Kidney (tissue), 14 donors: Measurements from ENCODE around the gene ARL15. TPM values are rescaled to one million over a fixed set of nuclear protein-coding genes. Genes with fewer than 3 reads are reported as not detected.

Experiments used
- DNase-seq, 5 donors: peaks; one replicate each; pipeline ENCODE4 v3.0.0-alpha.2; 2013 to 2020
- FAIRE-seq: peaks from 2 replicates; lab custom pipeline; 2012; peaks lifted over from hg19 to GRCh38; lab: Jason Lieb, UNC
- H3K27ac ChIP-seq, 2 donors: one replicate each; pipeline ENCODE4 v1.7.0; 2013; ENCODE audit warnings: low read depth in 2 of 2, low read length in 2 of 2, inconsistent platforms in 1 of 2
- H3K27me3 ChIP-seq: one replicate; pipeline ENCODE4 v1.7.1; 2013; ENCODE audit warnings: low read length, inconsistent platforms; ENCODE audit not compliant: control insufficient read depth, insufficient read depth
- H3K36me3 ChIP-seq, 3 donors: one replicate each; pipeline versions ENCODE4 v1.7.0 to v1.7.1; 2013; ENCODE audit warnings: low read length in 3 of 3, control low read depth in 1 of 3, inconsistent platforms in 1 of 3; ENCODE audit not compliant: insufficient read depth in 3 of 3, control insufficient read depth in 2 of 3
- H3K4me1 ChIP-seq, 3 donors: one replicate each; pipeline versions ENCODE4 v1.7.0 to v1.7.1; 2013; ENCODE audit warnings: low read length in 3 of 3, inconsistent platforms in 1 of 3, low read depth in 1 of 3; ENCODE audit not compliant: control insufficient read depth in 2 of 3, insufficient read depth in 2 of 3
- H3K4me3 ChIP-seq, 3 donors: one replicate each; pipeline versions ENCODE4 v1.7.0 to v1.8.1; 2013; ENCODE audit warnings: low read length in 3 of 3, control low read depth in 1 of 3, inconsistent platforms in 1 of 3
- H3K9ac ChIP-seq, 3 donors: one replicate each; pipeline versions ENCODE4 v1.7.0 to v1.7.1; 2013; ENCODE audit warnings: low read length in 3 of 3, control low read depth in 1 of 3, inconsistent platforms in 1 of 3
- H3K9me3 ChIP-seq, 3 donors: one replicate each; pipeline versions ENCODE4 v1.7.0 to v1.7.1; 2013; ENCODE audit warnings: low read length in 3 of 3, control low read depth in 1 of 3, inconsistent platforms in 1 of 3; ENCODE audit not compliant: control insufficient read depth in 2 of 3, insufficient read depth in 1 of 3
- CTCF ChIP-seq: IDR thresholded peaks from 3 replicates; pipeline ENCODE4 v1.5.1; 2012; ENCODE audit warnings: mild to moderate bottlenecking, moderate library complexity, borderline replicate concordance; ENCODE audit not compliant: insufficient read depth; ENCODE audit errors: extremely low read depth
- intact Hi-C: fragments of 100-400 bp; cut with DNase I; formaldehyde crosslinking; loops from one replicate; pipeline ENCODE4 v1.11.1; 2022
- polyA plus RNA-seq: library from polyadenylated mRNA; stranded (reverse); fragments of 350-450 nt; fragmentation: Illumina TruSeq; extraction: RNeasy Lipid Tissue Mini Kit (QIAGEN cat#74804); gene quantifications from one replicate; pipeline ENCODE4 v1.2.3, GENCODE V29; 2014; ENCODE audit warnings: low read depth, low replicate concordance; ENCODE audit not compliant: insufficient read depth
- total RNA-seq: library from RNA; stranded (reverse); fragmentation: NEBNext Ultra II Directional; extraction: Animal tissue kit (Norgen Biotek cat#: 25700); gene quantifications from one replicate; pipeline ENCODE4 v1.2.1, GENCODE V29; 2021
- donor health status: control.
- donor health status: control.
- donor health status: control.
- donor health status: control.
- donor health status: control.
- donor health status: DM: yes; HTN: yes; CAD: no.
- donor health status: Normal renal cell carcinoma (clear cell type).

The ARL15 gene
- total and polyA plus RNA-seq, 2 donors from 2014 or later = 21.1 to 36.6 TPM

- intact Hi-C loops = no loop called here
- H3K4me3 ChIP-seq = no peak overlapping the region
- FAIRE-seq (no peak), DNase-seq (no peak)
- no peak for TF ChIP-seq CTCF
- no peaks in the 10 kb centered on the region for H3K9me3 ChIP-seq
- H3K9ac ChIP-seq = no peak overlapping the region
- no peaks in the 10 kb centered on the region for H3K4me1 ChIP-seq
- no peaks in the 10 kb centered on the region for H3K27me3 ChIP-seq
- no peak overlapping the region for H3K27ac ChIP-seq
- peaks cover 0 to 2% (median 0%) of the 10 kb centered on the region in 3 donors for H3K36me3 ChIP-seq
Measured at GRCh38 chr5:54040804-54041203, 269.6 kb downstream of the ARL15 start.

- H3K4me1 ChIP-seq = no peaks in the 10 kb centered on the region
- DNase-seq (no peak), FAIRE-seq (no peak)
- H3K9me3 ChIP-seq = no peaks in the 10 kb centered on the region
- intact Hi-C loops = no loop called here
- H3K27me3 ChIP-seq = no peaks in the 10 kb centered on the region
- no peak overlapping the region for H3K4me3 ChIP-seq
- no peak overlapping the region for H3K9ac ChIP-seq
- H3K36me3 ChIP-seq = peaks cover 0 to 2% (median 0%) of the 10 kb centered on the region in 3 donors
- TF ChIP-seq CTCF = no peak
- H3K27ac ChIP-seq = no peak overlapping the region
Measured at GRCh38 chr5:54040018-54040417, 270.4 kb downstream of the ARL15 start.

- no peaks in the 10 kb centered on the region for H3K4me1 ChIP-seq
- H3K9me3 ChIP-seq = no peaks in the 10 kb centered on the region
- FAIRE-seq = no peak
- no peak overlapping the region for H3K9ac ChIP-seq
- no peak overlapping the region for H3K4me3 ChIP-seq
- no peak for TF ChIP-seq CTCF
- no peak for DNase-seq
- intact Hi-C loops = no loop called here
- H3K27ac ChIP-seq = no peak overlapping the region
- peaks cover 0 to 2% (median 0%) of the 10 kb centered on the region in 3 donors for H3K36me3 ChIP-seq
- H3K27me3 ChIP-seq = no peaks in the 10 kb centered on the region
Measured at GRCh38 chr5:54037205-54037604, 273.2 kb downstream of the ARL15 start.

DNA sequence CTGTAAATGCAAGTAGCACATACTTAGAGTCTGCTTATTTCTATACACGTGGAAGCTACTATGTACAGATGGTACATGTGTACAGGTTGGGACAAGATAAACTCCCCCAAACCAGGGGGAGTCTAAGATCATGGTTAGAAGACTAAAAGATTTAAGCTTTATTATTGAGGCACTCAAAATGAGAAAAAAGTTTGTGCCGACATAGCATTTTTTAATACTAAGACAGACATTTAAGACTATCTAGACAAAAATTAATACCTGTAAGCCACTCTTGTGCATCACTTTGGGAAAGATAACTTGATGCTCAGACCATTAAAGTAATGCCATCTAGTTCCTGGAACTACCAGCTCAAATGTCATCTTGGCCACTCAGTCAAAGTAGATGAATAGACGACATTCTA is 279.4 kb downstream of the ARL15 start:
- Histone ChIP-seq H3K27me3 (no peaks in the 10 kb centered on the region), H3K9ac (no peak overlapping the region), H3K4me3 (no peak overlapping the region), H3K27ac (no peak overlapping the region), H3K9me3 (no peaks in the 10 kb centered on the region), H3K4me1 (no peaks in the 10 kb centered on the region), H3K36me3 (no peaks in the 10 kb centered on the region)
- TF ChIP-seq CTCF = no peak
- intact Hi-C loops = no loop called here
- no peak for DNase-seq
- FAIRE-seq = no peak
